GM18502 (cell line): ENCODE data around the gene FANCC.
A peak's percentile ranks its signal among the peaks of the same experiment; 100 is the strongest.

ENCODE experiments used
- ATAC-seq: cut with Tn5 transposase; IDR thresholded peaks from one replicate; pipeline ENCODE4 v1.9.1; 2021; ENCODE audit warnings: mild to moderate bottlenecking; ENCODE audit not compliant: unreplicated experiment, poor library complexity

FANCC gene, protein sequence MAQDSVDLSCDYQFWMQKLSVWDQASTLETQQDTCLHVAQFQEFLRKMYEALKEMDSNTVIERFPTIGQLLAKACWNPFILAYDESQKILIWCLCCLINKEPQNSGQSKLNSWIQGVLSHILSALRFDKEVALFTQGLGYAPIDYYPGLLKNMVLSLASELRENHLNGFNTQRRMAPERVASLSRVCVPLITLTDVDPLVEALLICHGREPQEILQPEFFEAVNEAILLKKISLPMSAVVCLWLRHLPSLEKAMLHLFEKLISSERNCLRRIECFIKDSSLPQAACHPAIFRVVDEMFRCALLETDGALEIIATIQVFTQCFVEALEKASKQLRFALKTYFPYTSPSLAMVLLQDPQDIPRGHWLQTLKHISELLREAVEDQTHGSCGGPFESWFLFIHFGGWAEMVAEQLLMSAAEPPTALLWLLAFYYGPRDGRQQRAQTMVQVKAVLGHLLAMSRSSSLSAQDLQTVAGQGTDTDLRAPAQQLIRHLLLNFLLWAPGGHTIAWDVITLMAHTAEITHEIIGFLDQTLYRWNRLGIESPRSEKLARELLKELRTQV

DNA sequence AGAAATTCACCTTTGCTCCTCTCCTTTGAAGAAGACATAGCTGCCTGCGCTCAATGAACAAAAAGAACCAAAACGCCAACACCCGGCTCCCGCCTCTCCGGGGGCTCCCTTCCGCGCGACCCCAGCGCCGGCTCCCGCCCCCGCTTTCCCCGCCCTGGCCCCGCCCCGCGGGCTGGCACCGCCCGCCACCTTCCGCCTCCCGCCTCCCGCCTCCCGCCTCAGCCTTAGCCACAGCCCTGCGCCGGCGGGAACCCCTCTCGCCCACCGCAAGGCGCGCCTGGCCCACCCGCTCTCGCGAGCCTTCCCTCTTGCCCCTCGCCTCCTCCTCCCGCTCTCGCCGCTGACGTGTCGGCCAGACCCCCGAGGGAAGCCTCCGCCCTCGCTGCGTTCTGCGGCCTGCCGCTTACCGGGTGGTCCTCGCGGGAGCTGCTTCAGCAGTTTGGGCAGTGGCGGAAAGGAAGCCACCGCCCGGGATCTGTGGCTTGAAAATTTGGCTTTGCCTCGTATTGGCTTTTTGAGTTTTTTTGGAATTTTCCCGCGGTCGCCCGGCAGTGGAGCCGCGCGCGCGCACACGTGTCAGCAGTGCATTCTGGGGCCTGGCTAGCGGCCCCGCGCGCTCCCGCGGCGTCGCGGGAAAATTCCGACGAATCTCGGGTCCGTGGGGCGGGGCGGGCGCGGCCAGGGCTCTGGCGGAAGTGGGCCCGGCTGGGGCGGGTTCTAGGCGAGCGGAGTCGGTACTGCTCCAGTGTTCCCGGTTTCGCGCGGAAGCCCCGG, at the start of gene FANCC:
TSS of gene FANCC (minus strand) at position 591 of the 774 bp plus-strand sequence. CDS start 68,418 bp downstream, outside the sequence.
- ATAC-seq, result peak; percentile 75

DNA sequence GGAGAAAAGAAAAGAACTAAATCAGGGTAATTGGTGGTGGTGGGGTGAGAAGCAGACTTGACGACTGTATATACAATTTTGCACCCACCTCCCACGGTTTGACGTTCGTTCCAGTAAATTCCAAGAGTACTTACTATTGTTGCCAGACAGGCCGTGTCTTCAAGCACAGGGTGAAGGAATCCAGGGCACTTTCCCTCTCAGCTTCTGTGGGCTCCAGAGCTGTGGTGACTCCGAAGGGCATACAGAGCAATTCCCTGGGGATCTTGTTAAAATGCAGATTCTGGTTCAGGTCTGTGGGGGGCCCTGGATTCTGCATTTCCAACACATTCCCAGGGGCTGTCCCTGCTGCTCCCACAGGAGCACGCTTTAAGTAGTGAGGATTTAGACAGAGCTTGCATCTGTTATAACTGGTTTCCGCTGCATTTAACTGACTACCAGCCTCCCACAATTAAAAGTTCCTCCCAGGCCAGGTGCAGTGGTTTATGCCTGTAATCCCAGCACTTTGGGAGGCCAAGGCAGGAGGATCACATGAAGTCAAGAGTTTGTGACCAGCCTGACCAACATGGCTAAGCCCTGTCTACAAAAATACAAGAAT, 49.3 kb upstream of the FANCC start:
- ATAC-seq, result no peak

DNA sequence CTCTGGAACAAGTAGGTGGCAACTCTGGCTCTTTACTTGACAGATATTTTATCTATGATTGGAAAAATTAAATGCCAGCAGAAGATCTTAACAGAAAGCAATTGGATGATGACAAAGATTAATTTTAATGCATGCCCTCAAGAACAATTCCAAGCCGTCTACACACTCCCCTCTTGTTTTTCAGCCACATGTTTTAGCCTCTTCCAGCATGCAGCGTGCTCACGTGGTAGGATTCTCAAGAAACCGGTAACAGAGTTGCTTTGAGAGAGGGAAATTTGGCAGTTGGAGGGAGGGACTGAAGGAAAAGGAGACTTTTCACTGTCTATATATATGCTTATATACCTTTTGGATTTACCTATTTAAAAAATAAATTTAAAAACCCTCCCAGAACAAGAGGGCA, 48.3 kb upstream of the FANCC start:
- no peak for ATAC-seq

DNA sequence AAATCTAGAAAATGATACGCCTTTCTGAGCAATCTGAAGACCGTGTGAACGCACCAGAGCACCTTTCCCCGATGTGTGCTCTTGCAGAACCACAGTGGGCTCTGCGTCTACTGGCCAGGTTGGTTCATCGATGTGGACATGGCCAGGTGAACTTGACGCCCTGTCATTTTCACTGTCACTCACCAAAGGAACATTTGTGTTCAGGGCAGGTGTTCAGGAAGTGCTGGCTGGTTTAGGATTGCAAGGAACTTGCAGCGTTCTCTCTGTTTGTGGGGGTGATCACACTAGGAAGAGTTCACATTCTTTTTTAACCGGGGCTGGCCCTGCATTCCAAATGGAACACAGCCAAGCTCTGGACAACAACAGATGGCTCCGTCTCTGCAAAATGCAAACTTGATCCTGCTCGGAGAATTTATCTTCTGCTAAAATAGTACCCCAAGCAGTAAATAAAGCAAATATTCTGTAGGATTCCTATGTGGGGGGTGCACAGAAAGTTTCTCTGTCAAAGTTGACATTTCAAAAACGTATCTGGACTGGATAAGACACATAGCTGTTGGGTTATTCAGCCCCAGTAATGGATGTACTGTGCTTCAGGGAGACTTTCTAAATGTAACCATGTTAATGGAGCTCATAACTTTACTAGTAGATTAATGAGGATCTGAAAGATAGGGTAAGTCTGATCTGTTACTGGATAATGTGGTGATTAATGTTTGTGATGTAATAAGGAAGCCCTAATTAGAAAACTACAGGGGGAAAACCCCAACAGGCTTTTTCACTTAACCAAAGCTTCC, 45.7 kb upstream of the FANCC start:
- no peak for ATAC-seq

DNA sequence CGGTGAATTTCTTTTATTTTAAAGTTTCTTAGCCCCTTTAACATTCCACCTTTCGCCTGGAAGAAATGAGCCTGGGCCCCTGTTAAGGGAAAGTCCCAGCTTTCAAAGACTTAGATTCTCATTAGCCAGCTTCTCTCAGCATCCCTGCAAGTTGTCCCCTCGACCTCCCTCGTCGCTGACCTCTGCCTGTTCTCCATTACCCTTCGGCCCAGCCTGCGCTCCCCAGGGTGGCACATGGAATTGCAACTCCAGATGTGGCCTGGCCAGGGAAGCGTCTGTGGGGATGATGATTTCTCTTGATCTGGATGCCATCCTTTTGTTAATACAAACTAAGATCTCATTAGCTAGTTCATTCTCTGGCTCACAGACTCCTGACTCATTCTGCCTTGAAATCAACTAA, 43.4 kb upstream of the FANCC start:
- ATAC-seq, result no peak

DNA sequence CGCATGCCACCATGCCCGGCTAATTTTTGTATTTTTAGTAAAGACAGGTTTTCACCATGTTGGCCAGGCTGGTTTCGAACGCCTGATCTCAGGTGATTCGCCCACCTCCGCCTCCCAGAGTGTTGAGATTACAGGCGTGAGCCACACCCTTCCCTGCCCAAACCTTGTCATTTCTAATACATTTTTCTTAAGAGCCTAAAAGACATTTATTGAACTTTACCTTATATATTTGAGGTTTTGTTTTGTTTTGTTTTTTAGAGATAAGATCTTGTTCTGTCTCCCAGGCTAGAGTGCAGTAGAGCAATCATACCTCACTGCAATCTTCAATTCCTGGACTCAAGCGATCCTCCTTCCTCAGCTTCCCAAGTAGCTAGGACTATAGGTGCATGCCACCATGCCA, 39.8 kb upstream of the FANCC start:
- ATAC-seq, result no peak

DNA sequence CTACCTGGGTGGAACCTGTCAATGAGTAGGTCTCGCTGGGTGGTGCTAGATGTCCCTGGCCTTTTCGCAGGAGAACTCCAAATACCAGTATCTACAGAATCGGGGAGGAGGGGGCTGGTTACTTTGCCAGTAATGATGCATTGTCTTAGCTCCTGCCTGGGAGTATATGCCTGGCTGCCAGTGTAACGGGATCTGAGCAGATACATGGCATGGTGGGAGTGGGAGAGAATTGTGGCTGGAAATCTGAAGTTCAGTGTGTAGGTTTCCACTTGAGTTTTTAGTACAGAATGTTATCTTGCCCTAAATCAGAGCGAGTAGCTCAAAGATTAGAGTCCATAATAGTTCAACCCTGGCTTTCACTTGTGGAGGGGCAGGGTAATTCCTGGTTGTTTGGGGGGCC, 38.0 kb upstream of the FANCC start:
- no peak for ATAC-seq

DNA sequence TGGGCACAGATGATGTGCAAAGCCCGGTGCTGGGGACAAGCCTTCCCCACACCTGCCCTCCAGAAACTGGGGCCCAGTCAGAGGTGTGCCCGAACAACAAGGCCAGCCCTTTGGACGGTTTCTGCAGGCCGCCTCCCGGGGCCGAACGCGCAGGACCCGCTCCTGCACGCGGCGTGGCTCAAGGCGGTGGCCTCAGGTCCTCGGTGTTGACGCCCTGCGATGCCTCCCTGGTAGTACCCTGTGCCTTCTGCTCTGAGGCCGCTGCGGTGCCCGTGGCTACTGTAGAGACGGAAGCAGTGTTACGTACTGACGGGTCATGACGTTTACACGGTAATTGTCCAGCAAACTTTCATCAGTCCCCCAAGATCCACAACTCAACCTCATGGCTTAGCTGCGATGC, 33.5 kb upstream of the FANCC start:
- ATAC-seq, result no peak

DNA sequence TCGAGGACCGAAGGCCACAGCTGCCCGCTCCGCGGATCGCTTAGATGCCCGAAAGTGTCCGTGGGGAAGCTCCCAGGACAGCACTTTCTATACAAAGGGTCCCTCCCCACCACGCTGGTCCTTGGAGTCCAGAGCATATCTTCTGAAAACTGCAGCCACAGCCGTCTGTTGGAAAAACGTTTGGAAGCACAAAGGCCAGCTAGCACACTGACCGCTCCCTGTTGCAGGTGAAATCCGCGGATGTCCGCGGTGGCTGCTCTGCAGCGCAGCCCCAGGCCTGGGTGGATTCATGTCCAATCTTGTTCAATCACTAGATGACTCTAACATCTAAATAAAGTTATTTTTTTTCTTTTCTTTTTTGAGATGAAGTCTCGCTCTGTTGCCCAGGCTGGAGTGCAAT, 32.8 kb upstream of the FANCC start:
- no peak for ATAC-seq

DNA sequence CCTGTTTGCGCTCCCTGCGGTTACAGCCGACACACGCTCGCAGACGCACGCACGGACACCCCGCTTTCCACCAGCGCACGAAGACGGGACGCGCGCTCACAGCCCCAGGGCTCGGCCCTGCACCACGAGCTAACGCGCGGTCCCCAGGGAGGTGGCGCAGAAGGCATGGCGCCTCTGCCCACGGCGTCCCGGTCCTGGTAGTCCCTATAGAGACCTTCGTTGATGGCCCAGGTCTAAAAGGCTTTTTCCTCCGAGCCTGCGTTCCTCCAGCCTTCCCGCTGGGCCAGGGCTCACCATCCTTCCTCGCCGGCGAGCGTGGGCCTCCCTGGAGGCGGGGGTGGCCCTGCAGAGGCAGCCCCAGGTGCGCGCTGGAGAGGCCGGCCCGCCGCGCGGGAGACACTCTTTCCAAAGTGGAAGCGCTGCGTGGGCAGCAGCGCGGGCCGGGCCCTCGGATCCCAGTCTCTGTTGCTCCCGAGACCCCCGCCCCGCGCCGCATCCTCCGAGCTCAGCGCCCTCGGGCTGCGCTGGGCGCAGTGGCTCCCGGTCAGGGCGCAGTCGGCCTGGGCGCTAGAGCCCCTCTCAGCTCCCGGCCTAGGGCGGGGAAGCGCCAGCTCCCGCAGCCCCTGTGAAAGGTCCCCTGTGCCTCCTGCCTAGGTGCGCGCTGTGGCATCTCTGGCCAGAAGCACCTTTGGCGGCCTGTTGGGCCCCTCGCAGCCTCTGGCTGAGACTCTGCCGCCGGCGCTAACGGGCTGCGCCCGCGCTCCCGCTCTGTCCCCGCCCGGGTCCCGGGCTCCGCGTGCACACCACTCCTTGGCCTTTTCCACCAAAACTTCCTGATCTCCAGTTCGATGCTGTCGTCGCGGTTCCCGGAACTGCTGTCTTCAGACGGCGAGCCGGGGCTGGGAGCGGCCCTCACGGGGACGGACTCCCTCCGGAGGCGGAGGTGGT, 31.9 kb upstream of the FANCC start:
- no peak for ATAC-seq

DNA sequence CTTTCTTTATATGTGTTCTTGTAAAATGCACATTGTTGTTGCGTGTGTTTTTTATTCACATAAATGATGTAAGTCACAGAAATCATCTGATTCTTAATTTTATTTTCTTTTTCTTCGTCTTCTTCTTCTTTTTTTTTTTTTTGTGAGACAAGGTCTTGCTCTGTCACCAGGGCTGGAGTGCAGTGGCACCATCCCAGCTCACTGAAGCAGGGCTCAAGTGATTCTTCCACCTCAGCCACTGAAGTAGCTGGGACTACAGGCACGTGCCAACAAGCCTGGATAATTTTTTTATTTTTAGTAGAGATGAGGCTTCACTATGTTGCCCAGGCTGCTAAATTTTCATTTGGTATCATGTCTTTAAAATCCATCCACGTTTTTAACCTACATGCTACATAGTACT, 28.5 kb upstream of the FANCC start:
- ATAC-seq, result no peak

DNA sequence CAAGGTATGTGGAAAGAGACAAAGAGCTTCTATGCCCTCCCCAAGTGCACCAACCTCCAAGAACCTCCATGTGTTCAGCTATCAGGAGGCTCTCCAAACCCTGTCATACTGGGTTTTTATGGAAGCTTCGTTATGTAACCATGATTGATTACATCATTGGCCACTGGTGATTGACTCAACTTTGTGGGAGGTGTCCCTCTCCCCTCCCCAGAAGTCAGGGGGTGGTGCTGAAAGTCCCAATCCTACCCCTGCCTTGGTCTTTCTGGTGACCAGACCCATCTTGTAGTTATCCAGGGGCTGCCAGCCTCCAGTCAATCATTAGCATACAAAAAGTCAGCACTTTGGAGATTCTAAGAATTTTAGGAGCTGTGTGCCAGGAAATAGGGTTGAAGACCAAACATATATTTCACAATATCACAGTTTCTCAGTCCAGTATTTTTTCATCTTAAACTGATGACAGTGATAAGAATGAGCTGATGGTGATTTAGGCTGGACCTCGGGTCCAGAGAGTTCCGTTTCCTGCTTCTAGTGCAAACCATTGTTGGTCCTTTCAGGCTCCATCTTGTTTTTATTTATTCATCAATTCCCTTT, 27.3 kb upstream of the FANCC start:
- ATAC-seq, result no peak

DNA sequence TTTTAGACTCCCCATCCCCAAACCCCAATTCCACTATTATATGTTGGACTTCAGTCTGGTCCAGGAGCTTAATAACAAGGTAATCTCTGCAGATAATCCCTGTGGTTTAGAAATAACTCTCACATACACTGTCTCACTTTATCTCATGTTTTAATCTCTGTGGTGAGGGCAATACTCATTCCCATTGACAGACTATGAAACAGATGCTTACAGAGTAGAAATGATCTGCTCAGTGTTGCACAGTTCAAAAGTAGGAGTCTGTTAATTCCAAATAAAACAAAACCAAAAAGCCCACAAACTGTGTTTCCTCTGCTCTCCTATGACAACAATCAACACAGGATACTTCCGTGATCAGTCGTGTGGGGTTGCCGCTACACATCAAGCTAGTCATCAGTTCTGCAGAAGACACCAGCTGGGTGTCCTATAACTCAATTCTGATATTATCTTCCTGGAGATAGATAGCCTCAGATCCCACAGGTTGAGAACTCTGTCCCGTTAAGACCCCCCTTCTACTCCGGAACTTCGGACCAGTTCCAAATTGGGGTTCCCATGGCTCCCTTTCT, 26.3 kb upstream of the FANCC start:
- no peak for ATAC-seq

DNA sequence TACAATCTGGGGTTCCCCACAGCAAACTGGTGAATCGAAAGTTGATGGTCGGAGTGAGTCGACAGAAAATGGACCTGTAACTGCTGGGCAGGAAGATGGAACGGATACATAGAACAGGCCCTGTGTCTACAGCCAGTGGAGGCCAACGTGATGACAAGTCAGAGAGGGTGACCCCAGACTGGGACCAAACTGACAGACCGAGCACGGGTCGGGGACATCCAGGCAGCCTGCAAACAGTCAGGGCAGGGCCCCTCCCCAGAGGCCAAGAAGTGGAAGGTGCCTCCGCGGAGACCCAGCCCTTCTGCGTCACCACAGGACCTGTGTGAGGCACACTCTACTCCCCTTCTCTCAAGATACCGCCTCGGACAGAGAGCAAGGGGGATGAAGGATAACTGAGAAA, 25.1 kb upstream of the FANCC start:
- no peak for ATAC-seq

DNA sequence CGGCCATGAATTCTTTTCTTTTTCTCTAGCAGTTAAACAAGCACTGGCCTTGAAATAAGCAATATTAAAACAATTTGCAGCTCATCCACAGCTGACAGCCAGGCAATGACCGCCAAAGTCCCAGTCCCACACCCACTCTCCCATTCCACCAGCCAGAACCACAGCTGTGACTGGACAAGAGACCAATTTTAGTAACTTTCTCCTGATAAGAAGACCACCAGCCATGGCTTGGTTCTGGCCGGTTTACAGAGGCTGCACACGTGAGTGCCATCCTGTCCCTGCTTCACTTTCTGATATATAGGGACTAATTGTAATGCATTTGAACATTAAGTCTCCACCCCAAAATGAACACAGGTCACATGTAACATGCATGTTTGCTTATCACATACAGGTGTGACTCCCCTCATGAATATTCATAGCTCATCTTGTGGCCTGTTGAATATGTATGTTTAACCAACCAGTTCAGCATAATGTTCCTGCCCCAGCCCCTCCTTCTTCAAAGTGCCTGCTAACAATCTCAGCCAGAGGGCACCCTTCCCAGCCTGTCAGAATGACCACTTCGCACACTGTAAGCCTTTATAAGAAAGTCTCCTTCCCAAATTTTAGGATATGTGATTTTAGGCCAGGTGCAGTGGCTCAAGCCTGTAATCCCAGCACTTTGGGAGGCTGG, 23.9 kb upstream of the FANCC start:
- ATAC-seq, result no peak

DNA sequence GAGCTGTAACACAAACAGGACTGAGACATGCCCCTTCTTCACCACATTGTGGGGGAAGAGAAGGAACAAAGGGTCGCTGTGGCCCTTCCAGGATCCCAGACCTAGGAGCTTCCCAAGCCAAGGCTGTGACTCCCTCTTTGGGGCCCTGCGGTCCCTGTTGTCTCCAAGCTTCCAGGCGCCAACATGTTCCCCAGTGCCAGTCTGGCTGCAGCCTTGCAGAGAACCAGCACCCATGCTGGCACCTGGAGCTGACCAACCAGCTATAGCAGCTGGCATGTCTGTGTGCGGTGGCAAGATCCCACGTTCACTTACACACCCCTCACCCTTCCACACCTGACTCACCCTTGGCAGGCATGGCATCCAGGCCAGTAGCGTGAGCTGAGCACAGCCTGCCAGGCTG, 20.7 kb upstream of the FANCC start:
- no peak for ATAC-seq

DNA sequence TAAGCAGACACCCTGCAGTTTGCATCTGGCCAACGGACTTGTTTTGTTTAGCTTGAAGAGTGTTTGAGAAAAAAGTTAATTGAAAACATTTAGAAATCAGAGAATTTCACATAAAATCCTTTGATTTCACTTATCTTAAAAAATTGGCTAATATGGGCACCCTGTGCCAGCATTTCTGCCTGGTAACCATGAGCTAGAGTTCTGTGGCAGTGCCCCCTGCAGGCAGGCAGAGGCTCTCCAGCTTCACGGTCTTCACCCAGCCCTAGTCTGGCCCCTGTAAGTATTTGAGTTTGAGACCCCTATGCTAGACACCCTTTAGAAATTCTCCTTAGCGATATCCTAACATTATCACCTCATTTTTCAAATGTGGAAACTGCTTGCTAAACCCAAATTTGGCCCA, 18.8 kb upstream of the FANCC start:
- ATAC-seq, result no peak

DNA sequence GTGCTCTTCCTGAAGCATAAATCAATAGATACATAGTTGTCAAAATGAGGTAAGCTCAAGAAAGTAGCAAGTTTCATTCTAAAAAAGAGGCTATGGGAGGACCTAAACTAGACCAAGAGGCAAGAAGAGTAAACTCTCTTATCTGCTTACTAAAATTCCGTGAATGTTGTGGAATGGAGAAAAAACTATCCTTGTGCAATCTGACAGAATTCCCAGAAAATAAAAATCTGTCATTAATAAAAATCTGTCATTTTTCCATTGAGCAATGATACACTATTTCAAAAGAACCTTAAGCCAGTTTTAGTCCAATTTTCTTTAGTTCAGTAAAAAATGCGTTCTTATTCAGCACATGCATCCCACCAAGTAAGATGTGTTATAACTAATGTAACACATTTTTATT, 15.9 kb upstream of the FANCC start:
- ATAC-seq, result no peak
